ENCODE data around the gene HEPACAM.

GRCh38 chr11:124875401-124875800, 60.4 kb downstream of the HEPACAM start:
- TF ChIP-seq, protein P1, sequence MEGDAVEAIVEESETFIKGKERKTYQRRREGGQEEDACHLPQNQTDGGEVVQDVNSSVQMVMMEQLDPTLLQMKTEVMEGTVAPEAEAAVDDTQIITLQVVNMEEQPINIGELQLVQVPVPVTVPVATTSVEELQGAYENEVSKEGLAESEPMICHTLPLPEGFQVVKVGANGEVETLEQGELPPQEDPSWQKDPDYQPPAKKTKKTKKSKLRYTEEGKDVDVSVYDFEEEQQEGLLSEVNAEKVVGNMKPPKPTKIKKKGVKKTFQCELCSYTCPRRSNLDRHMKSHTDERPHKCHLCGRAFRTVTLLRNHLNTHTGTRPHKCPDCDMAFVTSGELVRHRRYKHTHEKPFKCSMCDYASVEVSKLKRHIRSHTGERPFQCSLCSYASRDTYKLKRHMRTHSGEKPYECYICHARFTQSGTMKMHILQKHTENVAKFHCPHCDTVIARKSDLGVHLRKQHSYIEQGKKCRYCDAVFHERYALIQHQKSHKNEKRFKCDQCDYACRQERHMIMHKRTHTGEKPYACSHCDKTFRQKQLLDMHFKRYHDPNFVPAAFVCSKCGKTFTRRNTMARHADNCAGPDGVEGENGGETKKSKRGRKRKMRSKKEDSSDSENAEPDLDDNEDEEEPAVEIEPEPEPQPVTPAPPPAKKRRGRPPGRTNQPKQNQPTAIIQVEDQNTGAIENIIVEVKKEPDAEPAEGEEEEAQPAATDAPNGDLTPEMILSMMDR (conservative IDR thresholded peaks at IDR 0.05; ENCODE audit: low read depth, low read length): no peak
- TF ChIP-seq EZH2 (IDR thresholded peaks at IDR 0.05; ENCODE audit: borderline replicate concordance, low read depth, low read length, poor library complexity, severe bottlenecking): no peak
